Tibial nerve (tissue), 3 donors: ENCODE data around the gene CRTC3.

Experiments
- CTCF ChIP-seq, 5 experiments: fragments of 200-600 bp in 3 of 5; fragments of 450-650 bp in 2 of 5; sonication (generic) in 3 of 5; IDR thresholded peaks; one replicate each; pipeline ENCODE4 v1.5.1; 2016 to 2019; ENCODE audit warnings: antibody characterized with exemption in 5 of 5, mild to moderate bottlenecking in 3 of 5, moderate library complexity in 2 of 5
- POLR2A ChIP-seq, 2 donors: fragments of 450-650 bp; IDR thresholded peaks; one replicate each; pipeline ENCODE4 v1.6.1; 2017; ENCODE audit warnings: antibody characterized with exemption in 2 of 2, mild to moderate bottlenecking in 2 of 2, moderate library complexity in 2 of 2

GRCh38 chr15:90495067-90495466 is 34.7 kb upstream of the CRTC3 start:
- TF ChIP-seq CTCF (IDR thresholded peaks at IDR 0.05) (no peak), POLR2A (IDR thresholded peaks at IDR 0.05) (no peak)
